GM19455 (cell line): Measurements from ENCODE around the gene ZNF92.
"Not testable (repeated sequence)": the region's sequence is repeated elsewhere in the genome, so short reads cannot be mapped to it uniquely, and the experiment has no call there.

Experiments used
- ATAC-seq: cut with Tn5 transposase; IDR thresholded peaks from one replicate; pipeline ENCODE4 v1.9.1; 2021; ENCODE audit not compliant: unreplicated experiment

ZNF92 gene

DNA sequence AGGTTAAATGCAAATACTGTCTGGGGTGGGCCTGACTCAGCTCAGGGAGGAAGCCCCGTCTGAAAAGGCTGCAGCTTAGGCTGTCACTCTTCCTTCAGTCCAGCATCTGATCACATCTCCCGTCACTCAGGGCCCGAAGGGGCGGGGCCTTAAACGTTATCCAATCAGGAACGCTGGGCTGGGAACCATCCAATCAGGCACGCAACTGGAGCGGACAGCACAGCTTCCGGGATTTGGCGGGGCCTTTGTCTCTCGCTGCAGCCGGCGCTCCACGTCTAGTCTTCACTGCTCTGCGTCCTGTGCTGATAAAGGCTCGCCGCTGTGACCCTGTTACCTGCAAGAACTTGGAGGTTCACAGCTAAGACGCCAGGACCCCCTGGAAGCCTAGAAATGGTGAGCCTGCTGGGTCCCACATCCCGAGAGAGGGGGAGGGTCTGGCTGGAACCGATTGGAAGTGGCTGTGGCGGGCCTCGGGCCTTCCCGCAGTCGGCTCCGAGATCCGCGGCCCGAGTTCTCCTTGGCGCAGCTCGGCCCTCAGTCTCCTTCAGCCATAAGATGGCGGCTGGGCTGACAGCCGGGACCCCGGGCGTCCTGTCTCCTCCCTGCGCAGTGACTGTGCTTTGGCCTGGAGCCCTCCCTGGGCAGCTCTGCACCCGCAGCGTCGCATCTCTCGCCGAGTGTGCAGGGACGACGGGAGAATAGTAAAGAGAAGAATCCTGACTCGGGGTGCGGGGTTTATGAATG, at the start of gene ZNF92:
Gene ZNF92, plus strand, starts transcription at position 248 of the 744 bp plus-strand sequence. Its CDS starts 143 bp downstream, at position 391.
- peak; percentile 99 for ATAC-seq

DNA sequence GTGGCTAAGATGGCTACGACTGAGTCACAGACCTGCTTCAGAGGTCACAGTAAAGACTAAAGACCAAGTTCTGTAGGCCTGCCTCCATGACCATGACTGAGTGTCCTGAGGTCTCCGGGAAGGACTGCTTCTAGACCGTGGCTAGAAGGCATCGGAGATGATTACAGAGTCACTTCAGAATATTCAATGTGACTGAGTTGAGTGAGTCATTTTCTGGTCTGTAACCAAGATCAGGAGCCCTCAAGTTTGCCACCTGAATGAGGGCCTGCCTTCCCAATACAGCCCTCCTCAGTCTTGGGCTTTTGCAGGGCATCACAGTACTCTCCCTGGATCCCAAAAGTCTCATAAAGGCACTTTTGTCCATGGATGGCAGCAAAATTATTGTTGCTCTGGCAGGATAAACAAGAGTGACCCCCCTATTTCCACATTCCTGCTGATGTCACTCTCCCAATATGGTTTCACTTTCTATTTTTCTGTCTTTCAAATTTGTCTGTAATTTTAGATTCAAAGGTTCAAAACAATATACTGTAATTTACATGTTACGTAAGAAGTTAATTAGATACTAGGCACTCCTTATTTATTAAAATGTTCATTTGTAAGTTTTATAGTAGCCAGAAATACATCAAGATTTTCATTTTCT, 47.7 kb upstream of the ZNF92 start:
- no peak for ATAC-seq

DNA sequence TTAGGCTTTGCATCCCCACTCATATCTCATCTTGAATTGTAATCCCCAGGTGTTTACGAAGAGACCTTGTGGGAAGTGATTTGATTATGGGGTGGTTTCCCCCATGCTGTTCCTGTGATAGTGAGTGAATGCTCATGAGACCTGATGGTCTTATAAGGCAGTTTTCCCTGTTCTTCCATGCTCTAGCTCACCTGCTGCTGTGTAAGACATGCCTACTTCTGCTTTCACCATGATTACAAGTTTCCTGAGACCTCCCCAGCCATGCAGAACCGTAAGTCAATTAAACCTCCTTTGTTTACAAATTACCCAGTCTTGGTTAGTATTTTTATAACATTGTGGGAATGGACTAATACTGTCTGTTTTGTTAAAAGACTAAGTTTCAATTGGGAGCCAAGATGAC, 35.3 kb upstream of the ZNF92 start:
- ATAC-seq, result no peak

DNA sequence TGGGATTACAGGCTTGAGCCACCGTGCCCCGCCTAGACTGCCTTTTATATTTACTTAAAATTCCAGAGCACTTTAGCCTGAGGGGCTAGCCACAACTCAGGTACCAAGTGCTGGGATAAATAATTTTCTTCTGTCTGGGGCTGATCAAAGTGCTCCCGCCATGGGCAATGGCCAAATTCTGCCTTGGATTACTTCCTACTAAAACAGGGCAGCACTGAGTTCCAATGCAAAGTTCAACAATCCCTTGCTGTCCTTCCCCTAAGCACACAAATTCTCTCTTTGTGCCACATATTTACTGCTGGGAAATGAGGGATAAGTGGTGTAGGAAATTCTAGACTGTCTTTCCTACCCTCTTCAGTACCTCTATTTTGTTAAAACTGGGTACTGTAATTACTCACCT, 34.4 kb upstream of the ZNF92 start:
- ATAC-seq, result no peak

DNA sequence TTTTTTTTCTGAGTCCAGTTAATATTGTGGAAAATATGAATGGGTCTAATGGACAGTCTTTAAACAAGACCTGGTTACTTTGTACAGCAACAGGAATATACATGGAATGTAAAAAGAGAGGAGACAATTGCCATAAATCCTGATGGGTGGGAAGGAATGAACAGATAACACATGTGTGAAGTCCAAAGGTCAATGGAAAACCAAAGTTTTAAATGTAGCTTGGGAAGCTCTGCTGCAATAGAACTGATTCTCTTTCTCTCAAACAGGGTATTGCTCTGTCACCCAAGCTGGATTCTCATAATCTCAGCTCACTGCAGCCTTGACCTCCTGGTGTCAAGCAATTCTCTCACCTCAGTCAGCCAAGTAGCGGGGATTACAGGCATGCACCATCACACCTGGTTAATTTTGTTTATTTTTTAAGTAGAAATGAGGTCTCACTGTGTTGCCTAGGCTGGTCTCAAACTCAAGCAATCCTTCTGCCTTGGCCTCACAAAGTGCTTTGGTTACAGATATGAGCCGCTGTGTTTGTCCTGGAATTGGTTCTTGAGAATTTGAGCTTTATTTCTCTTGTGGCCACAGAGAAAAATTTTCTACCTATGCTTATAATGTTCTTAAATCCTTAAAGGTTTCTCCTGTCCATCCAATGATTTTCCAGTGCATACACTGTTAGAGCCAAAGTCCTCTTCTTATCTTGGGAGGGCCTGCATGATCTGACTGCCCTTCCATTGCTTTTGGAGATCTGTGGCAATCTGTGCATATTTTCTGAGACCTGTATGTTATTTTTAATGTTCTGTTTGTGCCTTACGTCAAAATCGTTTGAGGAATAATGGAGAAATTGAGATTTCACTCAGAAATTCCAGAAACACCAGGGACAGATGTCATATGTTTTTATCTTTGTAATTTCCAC, 30.7 kb upstream of the ZNF92 start:
- ATAC-seq, result no peak

DNA sequence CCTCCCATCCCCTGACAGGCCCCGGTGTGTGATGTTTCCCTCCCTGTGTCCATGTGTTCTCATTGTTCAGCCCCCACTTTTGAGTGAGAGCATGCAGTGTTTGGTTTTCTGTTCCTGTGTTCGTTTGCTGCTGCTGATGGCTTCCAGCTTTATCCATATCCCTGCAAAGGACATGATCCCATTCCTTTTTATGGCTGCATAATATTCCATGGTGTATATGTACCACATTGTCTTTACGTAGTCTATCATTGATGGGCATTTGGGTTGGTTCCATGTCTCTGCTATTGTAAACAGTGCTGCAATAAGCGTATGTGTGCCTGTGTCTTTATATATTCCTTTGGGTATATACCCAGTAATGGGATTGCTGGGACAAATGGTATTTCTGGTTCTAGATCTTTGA, 29.1 kb upstream of the ZNF92 start:
- ATAC-seq, result not testable (repeated sequence)

DNA sequence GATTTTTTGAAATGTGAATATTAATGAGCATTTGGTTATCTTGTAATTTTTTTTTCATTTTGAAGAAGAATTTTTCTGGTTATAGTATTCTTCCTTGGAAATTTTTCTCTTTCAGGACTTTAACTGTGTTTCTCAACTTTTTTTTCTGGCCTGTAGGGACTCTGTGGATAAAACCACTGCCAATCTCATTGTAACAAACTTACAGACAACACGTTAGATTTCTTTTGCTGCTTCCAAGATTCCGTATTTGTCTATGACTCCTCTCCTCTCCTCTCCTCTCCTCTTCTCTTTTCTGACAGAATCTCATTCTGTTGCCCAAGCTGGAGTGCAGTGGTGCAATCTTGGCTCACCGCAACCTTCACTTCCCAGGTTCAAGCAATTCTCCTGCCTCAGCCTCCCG, 19.4 kb upstream of the ZNF92 start:
- ATAC-seq, result no peak

DNA sequence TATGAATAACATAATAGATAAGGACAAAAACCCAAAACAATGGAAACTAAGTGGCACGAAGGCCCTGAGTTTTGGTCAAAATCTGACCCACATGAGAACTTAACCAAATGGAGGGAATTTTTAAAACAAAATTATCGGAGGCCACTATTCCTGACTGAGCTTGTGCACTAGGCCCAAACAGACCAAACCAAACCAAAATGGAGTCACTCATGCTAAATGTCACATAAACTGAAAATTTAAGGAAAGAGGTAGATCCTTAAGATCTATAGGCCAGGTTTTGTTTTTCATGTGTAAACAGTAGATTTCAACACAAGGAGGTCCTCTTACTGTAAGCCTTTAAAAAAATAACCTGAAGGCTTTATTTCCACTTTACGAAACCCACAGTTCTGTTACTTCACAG, 3.8 kb upstream of the ZNF92 start:
- ATAC-seq, result no peak

DNA sequence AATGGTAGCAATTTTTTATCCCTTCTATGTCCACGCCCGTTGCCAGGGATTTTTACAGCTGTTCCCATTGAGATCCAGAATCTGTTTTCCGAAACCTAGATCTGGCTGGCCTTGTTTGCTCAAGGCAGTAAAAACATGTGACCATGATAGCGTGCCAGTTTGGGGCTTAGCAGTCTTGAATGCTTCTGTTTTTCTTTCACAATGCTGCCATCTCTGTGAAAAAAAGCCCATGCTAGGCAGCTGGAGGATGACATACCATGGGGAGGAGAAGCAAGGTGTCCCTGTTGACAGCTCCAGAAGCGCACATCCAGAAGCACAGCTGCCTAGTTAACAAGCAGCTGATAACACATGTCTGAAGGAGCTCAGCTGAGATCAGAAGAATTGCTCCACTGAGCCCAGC, 2.2 kb upstream of the ZNF92 start:
- no peak for ATAC-seq

DNA sequence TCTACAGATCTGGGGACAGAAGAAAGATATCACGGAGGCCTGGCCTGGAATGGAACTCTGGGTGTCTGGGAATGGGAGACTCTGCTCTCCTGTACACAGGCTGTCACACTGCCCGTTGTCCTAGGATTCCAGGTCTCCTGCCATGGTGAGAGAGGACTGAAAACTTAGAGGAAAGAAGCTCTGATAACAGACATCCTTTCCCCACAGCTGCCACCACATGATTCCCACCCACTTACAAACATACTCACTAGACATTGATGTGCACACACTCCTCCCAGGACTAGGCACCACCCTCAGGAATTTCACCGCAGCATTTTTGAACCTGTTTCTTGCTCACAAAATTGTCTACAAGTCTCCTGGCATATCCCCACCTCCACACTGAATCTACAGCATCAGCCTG, 5.7 kb downstream of the ZNF92 start:
- no peak for ATAC-seq

DNA sequence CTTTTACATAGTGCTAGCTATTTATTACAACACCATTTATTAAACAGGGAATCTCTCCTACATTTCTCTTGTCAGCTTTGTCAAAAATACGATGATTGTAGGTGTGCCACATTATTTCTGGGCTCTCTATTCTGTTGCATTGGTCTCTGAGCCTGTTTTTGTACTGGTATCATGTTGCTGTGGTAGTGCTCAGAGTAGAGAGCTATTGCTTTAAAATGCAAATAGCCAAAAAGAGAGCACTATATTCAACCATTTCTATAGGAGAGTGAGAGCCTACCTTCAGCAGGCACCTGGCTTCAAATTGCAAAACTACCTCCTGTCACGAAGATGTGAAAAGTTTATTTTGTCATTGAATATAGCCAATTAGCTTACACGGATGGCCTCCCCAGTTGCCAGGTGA, 8.1 kb downstream of the ZNF92 start:
- ATAC-seq, result no peak

DNA sequence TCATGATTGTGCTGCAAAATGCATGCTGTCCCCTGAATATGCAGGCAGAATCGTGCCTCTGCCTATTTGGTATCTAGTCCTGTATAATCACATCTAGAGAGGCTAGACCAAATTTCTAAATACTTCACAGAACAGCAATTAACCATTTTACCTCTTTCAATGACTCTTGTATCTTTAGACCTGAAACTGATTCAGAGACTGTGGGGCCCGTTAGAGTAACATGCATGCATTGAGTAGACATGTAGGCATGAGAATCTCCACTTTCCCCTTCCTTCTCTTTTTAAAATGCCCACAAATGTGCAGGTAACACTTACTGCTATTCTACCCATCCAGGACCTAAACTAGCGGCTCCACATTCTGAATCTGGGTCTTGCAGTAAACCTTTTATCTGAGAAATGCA, 8.8 kb downstream of the ZNF92 start:
- ATAC-seq, result no peak

DNA sequence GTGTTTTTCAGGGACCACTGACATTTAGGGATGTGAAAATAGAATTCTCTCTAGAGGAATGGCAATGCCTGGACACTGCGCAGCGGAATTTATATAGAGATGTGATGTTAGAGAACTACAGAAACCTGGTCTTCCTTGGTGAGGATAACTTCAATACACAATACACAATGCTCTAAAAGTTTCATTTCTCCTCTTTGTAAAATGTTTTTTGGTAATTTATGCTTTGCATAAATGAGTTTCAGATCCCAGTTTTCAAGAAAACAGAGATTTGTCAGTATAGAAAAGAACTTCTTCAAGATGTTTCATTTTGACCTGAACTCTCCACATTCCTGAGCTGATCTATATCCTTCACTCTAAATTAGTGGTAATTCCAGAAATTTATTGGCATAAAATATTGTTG, 14.2 kb downstream of the ZNF92 start:
- ATAC-seq, result no peak

DNA sequence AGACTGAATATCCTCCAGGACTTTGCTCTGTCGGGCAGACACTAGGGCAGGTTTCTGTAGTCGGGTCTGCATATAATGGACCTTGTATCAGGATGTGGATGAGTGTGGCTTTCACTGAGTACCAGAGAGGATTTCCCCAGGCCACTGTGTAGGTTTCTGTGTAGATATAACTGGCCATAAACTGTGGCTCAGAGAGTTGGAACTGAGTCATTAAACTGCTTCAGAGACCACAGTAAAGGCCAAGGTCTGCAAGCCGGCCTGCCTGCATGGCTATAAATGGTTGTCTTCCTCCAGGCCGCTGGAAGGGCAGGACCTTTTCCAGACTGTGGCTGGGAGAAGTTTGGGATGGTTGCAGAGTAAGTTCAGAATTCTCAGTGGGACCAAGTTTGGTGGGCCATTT, 16.9 kb downstream of the ZNF92 start:
- ATAC-seq, result peak; percentile 86

DNA sequence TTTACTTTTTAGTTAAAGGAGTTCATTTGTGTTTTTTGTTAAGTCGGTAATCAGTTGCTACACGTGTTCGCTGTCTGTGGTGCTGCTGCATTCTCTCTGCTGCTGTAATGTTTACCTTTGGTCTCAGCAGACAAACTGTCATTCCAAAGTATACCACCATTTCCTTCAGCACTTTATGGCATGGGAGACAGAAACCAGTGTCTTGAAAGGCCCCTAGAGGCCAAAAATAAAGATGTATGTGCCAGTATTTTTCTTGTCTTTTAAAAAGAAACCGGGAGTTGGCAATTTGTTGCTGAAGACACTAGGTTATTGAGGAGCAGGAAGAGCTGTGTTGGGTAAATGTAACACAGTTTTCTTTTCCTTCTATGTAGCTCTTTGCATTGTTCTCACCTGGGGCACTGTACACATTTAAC, 24.1 kb downstream of the ZNF92 start:
- ATAC-seq, result no peak

DNA sequence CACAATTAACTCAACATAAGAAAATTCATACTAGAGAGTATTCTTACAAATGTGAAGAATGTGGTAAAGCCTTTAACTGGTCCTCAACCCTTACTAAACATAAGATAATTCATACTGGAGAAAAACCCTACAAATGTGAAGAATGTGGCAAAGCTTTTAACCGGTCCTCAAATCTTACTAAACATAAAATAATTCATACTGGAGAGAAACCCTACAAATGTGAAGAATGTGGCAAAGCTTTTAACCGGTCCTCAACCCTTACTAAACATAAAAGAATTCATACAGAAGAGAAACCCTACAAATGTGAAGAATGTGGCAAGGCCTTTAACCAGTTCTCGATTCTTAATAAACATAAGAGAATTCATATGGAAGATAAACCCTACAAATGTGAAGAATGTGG, 25.0 kb downstream of the ZNF92 start:
- not testable (repeated sequence) for ATAC-seq

DNA sequence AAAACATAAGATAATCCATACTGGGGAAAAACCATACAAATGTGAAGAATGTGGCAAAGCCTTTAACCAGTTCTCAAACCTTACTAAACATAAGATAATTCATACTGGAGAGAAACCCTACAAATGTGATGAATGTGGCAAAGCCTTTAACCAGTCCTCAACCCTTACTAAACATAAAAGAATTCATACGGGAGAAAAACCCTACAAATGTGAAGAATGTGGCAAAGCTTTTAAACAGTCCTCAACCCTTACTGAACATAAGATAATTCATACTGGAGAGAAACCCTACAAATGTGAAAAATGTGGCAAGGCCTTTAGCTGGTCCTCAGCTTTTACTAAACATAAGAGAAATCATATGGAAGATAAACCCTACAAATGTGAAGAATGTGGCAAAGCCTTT, 25.4 kb downstream of the ZNF92 start:
- not testable (repeated sequence) for ATAC-seq

DNA sequence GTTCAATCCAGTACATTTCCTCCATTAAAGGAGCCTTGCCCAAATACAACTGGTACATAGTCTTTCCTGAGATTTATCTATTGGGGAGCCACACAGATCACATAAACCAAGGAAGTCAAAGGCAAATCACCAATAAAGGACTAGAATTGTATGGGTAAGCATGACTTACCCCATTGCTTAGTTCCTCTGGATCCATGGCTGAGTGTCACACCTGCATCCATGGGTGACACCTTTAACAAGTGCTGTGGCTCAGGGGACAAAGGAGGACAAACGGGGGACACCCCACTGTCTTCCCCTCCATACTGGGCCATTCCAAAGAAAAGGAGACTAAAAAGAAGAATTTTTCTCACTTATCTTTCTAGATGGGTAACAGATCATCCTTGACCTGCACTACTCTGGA, 30.4 kb downstream of the ZNF92 start:
- ATAC-seq, result no peak

DNA sequence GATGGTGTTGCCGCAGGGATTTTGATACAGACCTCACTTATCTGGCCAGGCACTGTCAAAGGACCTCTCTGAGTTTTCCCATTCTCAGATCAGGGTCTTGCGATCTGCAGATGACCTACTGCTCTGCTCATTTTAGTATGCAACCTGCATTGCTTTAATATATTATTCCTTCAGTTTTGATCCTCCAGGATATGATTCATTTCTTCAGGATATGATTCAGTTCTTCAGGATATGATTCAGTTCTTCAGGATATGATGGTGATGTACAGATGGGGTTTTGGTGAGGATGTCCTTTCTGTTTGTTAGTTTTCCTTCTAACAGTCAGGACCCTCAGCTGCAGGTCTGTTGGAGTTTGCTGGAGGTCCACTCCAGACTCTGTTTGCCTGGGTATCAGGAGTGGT, 33.1 kb downstream of the ZNF92 start:
- ATAC-seq, result not testable (repeated sequence)

DNA sequence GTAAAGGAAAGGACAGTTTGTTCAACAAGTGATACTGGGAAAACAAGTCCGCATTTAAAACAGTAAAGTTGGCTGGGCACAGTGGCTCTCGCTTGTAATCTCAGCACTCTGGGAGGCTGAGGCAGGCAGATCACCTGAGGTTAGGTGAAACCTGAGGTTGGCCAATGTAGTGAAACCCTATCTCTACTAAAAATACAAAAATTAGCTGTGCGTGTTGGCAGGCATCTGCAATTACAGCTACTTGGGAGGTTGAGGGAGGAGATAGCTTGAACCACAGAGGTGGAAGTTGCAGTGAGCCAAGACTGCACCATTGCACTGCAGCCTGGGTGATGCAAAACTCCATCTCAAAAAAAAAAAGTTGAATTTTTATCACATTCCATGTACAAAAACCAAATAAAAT, 35.7 kb downstream of the ZNF92 start:
- ATAC-seq, result no peak

DNA sequence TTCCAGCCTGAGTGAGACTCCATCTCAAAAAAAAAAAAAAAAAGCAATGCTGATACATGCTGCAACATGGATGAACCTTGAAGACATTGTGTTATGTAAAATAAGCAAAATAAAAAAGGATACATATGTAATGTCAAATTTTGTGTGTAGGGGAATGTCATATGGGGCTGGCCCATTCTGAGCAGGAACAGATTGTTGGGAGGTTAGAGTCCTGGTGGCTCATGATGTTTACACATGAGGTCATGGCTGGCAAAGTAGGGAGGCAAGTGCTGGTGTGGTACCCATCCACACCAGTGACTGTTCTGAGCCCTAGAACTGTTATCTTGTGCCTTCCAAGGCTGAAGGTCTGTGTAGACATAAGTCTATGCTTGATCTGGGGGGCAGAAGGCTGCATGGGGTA, 37.6 kb downstream of the ZNF92 start:
- no peak for ATAC-seq

DNA sequence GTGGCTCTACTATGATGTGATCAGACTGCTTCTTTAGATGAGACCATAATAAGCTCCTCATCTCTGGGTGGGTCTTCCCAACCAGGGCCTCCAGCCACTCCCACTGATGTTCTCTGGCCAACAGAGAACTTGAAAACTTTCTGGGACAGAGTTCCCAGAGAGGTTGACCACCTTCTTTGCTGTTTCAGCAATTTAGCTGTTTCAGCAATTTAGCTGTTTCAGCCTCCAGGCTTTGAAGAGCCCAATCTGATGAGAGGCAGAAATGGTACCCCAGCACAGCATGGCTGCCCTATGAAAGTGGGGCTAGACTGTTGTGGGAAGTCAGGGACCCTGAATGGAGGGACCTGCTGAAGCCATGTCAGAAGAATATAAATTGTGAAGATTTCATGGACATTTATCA, 49.0 kb downstream of the ZNF92 start:
- ATAC-seq, result no peak
